CD4-positive, alpha-beta T cell treated with Interleukin-17A for 4 hours (primary cell): Measurements from ENCODE around the gene SLC19A1.

Experiments used
- DNase-seq: peaks from one replicate; pipeline ENCODE4 v3.0.0-alpha.2; 2020; ENCODE audit warnings: mixed read lengths

SLC19A1 gene

DNA sequence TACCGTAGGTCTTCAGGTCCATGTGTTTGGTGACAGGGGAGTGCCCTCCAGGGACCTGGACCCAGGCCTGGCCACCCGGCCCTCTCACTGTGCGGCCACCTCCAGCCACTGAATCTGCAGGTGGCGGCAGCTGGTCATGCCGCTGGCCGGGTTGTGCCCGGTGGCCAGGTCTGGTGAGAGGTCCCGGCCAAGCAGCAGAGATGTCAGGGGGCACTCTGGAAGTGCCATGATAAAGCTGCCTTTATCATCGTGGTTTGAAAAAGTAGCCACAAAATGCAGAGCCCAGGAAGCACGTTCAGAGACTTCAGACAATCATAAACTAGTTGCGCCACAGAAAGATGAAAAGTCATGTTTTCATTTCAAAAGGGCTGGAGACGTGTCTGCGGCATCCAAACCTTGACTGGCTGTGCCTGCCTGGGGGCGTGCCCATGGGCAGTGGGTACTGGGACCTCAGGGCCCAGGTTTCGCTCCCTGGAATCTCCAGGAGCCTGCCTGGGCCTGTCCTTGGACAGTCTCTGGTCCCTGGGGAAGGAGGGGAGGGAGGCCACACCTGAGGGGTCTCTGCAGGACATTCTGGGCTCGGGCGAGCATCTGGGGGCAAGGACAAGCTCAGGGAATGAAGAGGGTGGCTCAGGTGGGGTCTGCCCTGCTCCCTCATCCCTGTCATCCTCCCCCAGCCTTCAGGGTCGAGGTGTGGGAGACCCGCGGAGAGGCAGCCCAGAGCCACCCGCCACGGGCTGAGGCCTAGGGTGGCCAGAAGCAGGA lies 92.4 kb downstream of the SLC19A1 start:
- no peak for DNase-seq

DNA sequence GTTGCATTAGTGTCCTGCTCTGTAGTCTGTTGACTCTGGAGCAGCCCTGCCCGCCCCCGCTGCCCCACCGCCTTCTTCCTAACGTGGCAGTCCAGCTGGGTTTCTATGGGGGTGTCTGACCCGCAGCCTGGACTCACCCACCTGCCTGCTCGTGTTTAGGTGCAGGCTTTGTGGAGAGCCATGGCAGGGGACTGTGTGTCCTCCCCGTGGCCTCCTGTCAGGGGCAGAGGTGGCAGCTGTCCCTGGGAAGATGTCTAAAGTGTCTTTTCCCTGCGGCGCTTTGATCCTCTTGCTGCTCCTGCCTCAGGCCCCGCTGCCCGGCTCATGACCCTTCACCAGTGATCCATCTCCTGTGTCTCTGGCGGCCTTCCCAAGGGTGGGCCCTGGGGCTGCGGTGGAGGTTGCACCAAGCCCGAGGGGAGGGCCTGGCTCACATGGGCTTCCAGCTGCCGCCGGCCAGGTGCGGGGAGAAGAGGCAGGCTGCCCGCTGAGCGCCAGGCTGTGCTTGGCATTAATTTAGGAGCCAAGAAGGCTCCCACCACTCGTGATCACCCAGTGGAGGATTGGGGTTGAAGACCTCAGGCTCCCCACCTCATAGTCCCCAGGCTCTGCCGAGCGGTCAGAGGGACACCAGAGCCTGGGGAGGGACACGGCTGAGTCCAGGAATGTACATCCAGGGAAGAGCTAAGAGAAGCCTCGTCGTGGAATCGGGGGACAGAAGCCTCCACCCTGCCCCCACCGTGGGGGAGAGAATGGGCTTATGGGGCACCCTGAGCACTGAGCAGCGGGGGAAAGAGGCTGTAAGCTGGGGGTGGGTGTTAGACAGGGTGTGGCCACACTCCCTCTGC lies 93.2 kb downstream of the SLC19A1 start:
- DNase-seq: no peak

DNA sequence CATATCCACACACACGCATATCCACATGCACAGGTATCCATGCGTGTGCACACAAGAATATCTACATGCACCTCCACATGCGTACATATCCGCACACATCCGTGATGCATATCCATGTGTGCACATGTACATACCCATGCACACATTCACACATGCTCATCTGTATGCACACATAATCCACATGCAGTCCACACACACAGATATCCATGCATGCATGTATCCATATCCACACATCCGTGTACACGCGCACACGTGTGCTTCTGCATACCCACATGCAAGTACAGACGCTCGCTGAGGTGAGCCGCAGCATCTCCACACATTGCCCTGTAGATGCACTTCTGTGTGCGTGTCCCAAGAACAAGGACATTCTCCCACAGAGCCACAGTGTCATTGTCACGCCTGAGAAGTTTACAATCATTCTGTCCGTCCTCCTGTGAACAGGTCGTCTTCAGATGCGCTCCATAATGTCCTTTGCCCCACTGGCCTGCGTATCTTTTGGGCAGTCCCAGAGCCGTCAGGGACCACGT lies 93.9 kb downstream of the SLC19A1 start:
- DNase-seq: no peak
